CD4-positive, alpha-beta T cell treated with Interleukin-4 for 4 hours (primary cell): ENCODE data around the gene PDE6H.

ENCODE experiments used
- DNase-seq: peaks from one replicate; pipeline ENCODE4 v3.0.0-alpha.2; 2020

Gene PDE6H

GRCh38 chr12:14972816-14973215 lies at the start of gene PDE6H:
TSS of gene PDE6H (plus strand) at chr12:14973042. CDS start at chr12:14978013, 4,971 bp downstream.
- DNase-seq, result no peak

- DNase-seq, result no peak
Observed at GRCh38 chr12:14923944-14924343, 48.9 kb upstream of the PDE6H start.

- no peak for DNase-seq
Observed at GRCh38 chr12:14924541-14924940, 48.3 kb upstream of the PDE6H start.

- DNase-seq, result no peak
Observed at GRCh38 chr12:14927267-14927666, 45.6 kb upstream of the PDE6H start.

- DNase-seq, result no peak
Observed at GRCh38 chr12:14928931-14929330, 43.9 kb upstream of the PDE6H start.

GRCh38 chr12:14930299-14930698 lies 42.5 kb upstream of the PDE6H start:
- DNase-seq, result no peak

- DNase-seq, result no peak
Observed at GRCh38 chr12:14931359-14931758, 41.5 kb upstream of the PDE6H start.

- DNase-seq, result no peak
Observed at GRCh38 chr12:14931791-14932560, 40.9 kb upstream of the PDE6H start.

GRCh38 chr12:14934511-14934910 lies 38.3 kb upstream of the PDE6H start:
- no peak for DNase-seq

- DNase-seq, result no peak
Observed at GRCh38 chr12:14935031-14935430, 37.8 kb upstream of the PDE6H start.

- DNase-seq, result no peak
Observed at GRCh38 chr12:14936224-14936861, 36.5 kb upstream of the PDE6H start.

GRCh38 chr12:14937014-14937413 lies 35.8 kb upstream of the PDE6H start:
- DNase-seq, result no peak

- no peak for DNase-seq
Observed at GRCh38 chr12:14937689-14938088, 35.2 kb upstream of the PDE6H start.

- no peak for DNase-seq
Observed at GRCh38 chr12:14938301-14938700, 34.5 kb upstream of the PDE6H start, which contains the start of gene ERP27. TSS of gene ERP27 (minus strand) at chr12:14938537. CDS start at chr12:14938508, 29 bp downstream.

GRCh38 chr12:14941369-14941768 lies 31.5 kb upstream of the PDE6H start:
- DNase-seq, result no peak

- no peak for DNase-seq
Observed at GRCh38 chr12:14942196-14942931, 30.5 kb upstream of the PDE6H start.

GRCh38 chr12:14946162-14946561 lies 26.7 kb upstream of the PDE6H start:
- no peak for DNase-seq

- DNase-seq, result no peak
Observed at GRCh38 chr12:14946861-14947260, 26.0 kb upstream of the PDE6H start.

- DNase-seq, result peak; percentile 92
Observed at GRCh38 chr12:14948672-14949071, 24.2 kb upstream of the PDE6H start.

- DNase-seq, result no peak
Observed at GRCh38 chr12:14949631-14950030, 23.2 kb upstream of the PDE6H start.

- no peak for DNase-seq
Observed at GRCh38 chr12:14950421-14950820, 22.4 kb upstream of the PDE6H start.

- peak; percentile 68 for DNase-seq
Observed at GRCh38 chr12:14950982-14951746, 21.7 kb upstream of the PDE6H start.

GRCh38 chr12:14951851-14952250 lies 21.0 kb upstream of the PDE6H start:
- DNase-seq, result no peak
